DND-41 (cell line): Measurements from ENCODE around the gene GRIN2A.

ENCODE experiments used
- EZH2 ChIP-seq: IDR thresholded peaks from 3 replicates; pipeline ENCODE4 v1.6.1; 2012; ENCODE audit warnings: borderline replicate concordance, low read depth, mild to moderate bottlenecking, moderate library complexity, low read length, inconsistent platforms; ENCODE audit not compliant: severe bottlenecking
- TF ChIP-seq, protein P1 (sequence below): IDR thresholded peaks from 2 replicates; pipeline ENCODE4 v1.5.1; 2012; ENCODE audit warnings: borderline replicate concordance, low read length, moderate library complexity, mild to moderate bottlenecking; ENCODE audit not compliant: poor library complexity, severe bottlenecking; ENCODE audit errors: extremely low read depth

- TF ChIP-seq, protein P1, sequence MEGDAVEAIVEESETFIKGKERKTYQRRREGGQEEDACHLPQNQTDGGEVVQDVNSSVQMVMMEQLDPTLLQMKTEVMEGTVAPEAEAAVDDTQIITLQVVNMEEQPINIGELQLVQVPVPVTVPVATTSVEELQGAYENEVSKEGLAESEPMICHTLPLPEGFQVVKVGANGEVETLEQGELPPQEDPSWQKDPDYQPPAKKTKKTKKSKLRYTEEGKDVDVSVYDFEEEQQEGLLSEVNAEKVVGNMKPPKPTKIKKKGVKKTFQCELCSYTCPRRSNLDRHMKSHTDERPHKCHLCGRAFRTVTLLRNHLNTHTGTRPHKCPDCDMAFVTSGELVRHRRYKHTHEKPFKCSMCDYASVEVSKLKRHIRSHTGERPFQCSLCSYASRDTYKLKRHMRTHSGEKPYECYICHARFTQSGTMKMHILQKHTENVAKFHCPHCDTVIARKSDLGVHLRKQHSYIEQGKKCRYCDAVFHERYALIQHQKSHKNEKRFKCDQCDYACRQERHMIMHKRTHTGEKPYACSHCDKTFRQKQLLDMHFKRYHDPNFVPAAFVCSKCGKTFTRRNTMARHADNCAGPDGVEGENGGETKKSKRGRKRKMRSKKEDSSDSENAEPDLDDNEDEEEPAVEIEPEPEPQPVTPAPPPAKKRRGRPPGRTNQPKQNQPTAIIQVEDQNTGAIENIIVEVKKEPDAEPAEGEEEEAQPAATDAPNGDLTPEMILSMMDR: no peak
- no peak for TF ChIP-seq EZH2
Measured at GRCh38 chr16:9773289-9773688, 408.9 kb downstream of the GRIN2A start.
